Lung (tissue), 12 donors: ENCODE data around the gene AEN. TPM values are rescaled to one million over a fixed set of nuclear protein-coding genes. Genes with fewer than 3 reads are reported as not detected.

Source experiments
- ATAC-seq: fragments of 200-7000 bp; cut with Tn5 transposase; one replicate; pipeline ENCODE4 v1.9.1; 2020; ENCODE audit warnings: moderate number of reproducible peaks; ENCODE audit not compliant: insufficient read depth, low FRiP score
- DNase-seq, 3 donors: peaks; one replicate each; pipeline ENCODE4 v3.0.0-alpha.2; 2013 to 2017
- H3K27ac ChIP-seq, 2 donors: one replicate each; pipeline ENCODE4 v1.5.1; 2013; ENCODE audit warnings: mild to moderate bottlenecking in 2 of 2, moderate library complexity in 2 of 2, control low read depth in 1 of 2, inconsistent platforms in 1 of 2, low read depth in 1 of 2, low read length in 1 of 2
- H3K27me3 ChIP-seq, 3 donors: one replicate each; pipeline ENCODE4 v1.5.1; 2013; ENCODE audit warnings: low read length in 2 of 3; ENCODE audit not compliant: control insufficient read depth in 3 of 3, insufficient read depth in 3 of 3
- H3K36me3 ChIP-seq, 4 donors: one replicate each; pipeline ENCODE4 v1.5.1; 2013; ENCODE audit warnings: low read length in 4 of 4, mild to moderate bottlenecking in 1 of 4, moderate library complexity in 1 of 4; ENCODE audit not compliant: control insufficient read depth in 4 of 4, insufficient read depth in 4 of 4
- H3K4me1 ChIP-seq, 5 donors: one replicate each; pipeline ENCODE4 v1.5.1; 2013; ENCODE audit warnings: low read length in 5 of 5, mild to moderate bottlenecking in 2 of 5, moderate library complexity in 1 of 5; ENCODE audit not compliant: control insufficient read depth in 5 of 5, insufficient read depth in 5 of 5
- H3K4me3 ChIP-seq: one replicate; pipeline ENCODE4 v1.5.1; 2013; ENCODE audit warnings: mild to moderate bottlenecking, control low read depth, moderate library complexity
- H3K9ac ChIP-seq, 2 donors: one replicate each; pipeline ENCODE4 v1.5.1; 2013; ENCODE audit warnings: low read length in 2 of 2, control low read depth in 1 of 2; ENCODE audit not compliant: insufficient read depth in 1 of 2
- H3K9me3 ChIP-seq, 4 donors: one replicate each; pipeline ENCODE4 v1.5.1; 2013; ENCODE audit warnings: low read length in 3 of 4, mild to moderate bottlenecking in 1 of 4, moderate library complexity in 1 of 4; ENCODE audit not compliant: control insufficient read depth in 4 of 4, insufficient read depth in 3 of 4
- CTCF ChIP-seq: IDR thresholded peaks from 2 replicates; pipeline ENCODE4 v1.5.1; 2012; ENCODE audit warnings: mild to moderate bottlenecking; ENCODE audit errors: control extremely low read depth, extremely low read depth
- WGBS, 2 donors: extraction: QIAGEN DNeasy Blood & Tissue Kit; methylation state at CpG; one replicate each; pipeline ENCODE4 v1.1.7; 2013; 5-methylcytosine and 5-hydroxymethylcytosine counted together
- polyA plus RNA-seq, 2 donors: library from polyadenylated mRNA; stranded (reverse); fragments of 200-250 nt; gene quantifications; one replicate each; pipeline ENCODE4 v1.2.1, GENCODE V29; 2013
- total RNA-seq, 2 donors: library from RNA; depleted of rRNA in 1 of 2; stranded (reverse); fragments of >200 nt in 1 of 2; gene quantifications; one replicate each; pipeline ENCODE4 v1.2.1, GENCODE V29; 2014 to 2021
- donor health status: control.
- donor health status: control.
- donor health status: Bipolar disorder and iron deficiency.
- donor health status: healthy.
- donor health status: DM: yes; HTN: yes; CAD: no.

AEN gene
- total and polyA plus RNA-seq, 4 donors: 4.2 to 15.4 (median 13.4) TPM

GRCh38 chr15:88625943-88626741 lies 5.0 kb downstream of the AEN start:
- WGBS, 2 donors: 92 to 97% methylated on average over 22 to 23 of the region's 23 CpGs
- Histone ChIP-seq H3K27ac (no peak overlapping the region), H3K9ac (no peak overlapping the region), H3K4me3 (no peak overlapping the region), H3K9me3 (no peaks in the 10 kb centered on the region), H3K4me1 (peaks cover 4 to 33% (median 12%) of the 10 kb centered on the region in 5 donors), H3K36me3 (peaks cover 0 to 41% (median 1%) of the 10 kb centered on the region in 4 donors), H3K27me3 (no peaks in the 10 kb centered on the region)
- ATAC-seq (no peak), DNase-seq (no peak)
- no peak for TF ChIP-seq CTCF

GRCh38 chr15:88627463-88627862 lies 6.3 kb downstream of the AEN start:
- Histone ChIP-seq H3K4me3 (no peak overlapping the region), H3K9ac (no peak overlapping the region), H3K27ac (no peak overlapping the region), H3K36me3 (peaks cover 0 to 43% (median 5%) of the 10 kb centered on the region in 4 donors), H3K27me3 (no peaks in the 10 kb centered on the region), H3K4me1 (peaks cover 4 to 29% (median 6%) of the 10 kb centered on the region in 5 donors), H3K9me3 (no peaks in the 10 kb centered on the region)
- no peak for ATAC-seq
- WGBS, 2 donors: 94 to 95% methylated on average over 1 of the region's 1 CpG
- no peak for TF ChIP-seq CTCF
- DNase-seq: no peak

- H3K4me3 ChIP-seq: no peak overlapping the region
- H3K4me1 ChIP-seq: peaks cover 0 to 29% (median 6%) of the 10 kb centered on the region in 5 donors
- DNase-seq (no peak), ATAC-seq (no peak)
- peaks cover 0 to 43% (median 5%) of the 10 kb centered on the region in 4 donors for H3K36me3 ChIP-seq
- no peaks in the 10 kb centered on the region for H3K9me3 ChIP-seq
- no peak for TF ChIP-seq CTCF
- no peak overlapping the region for H3K9ac ChIP-seq
- no peaks in the 10 kb centered on the region for H3K27me3 ChIP-seq
- no peak overlapping the region for H3K27ac ChIP-seq
- WGBS, 2 donors: 91 to 97% methylated on average over 5 of the region's 5 CpGs
Measured at GRCh38 chr15:88628018-88628654, 7.0 kb downstream of the AEN start.
